Mesothelial cell of epicardium (in vitro differentiated cells): ENCODE measurements around the gene ZDHHC11. TPM values are rescaled to one million over a fixed set of nuclear protein-coding genes. Genes with fewer than 3 reads are reported as not detected.
"Not testable (repeated sequence)": the region's sequence is repeated elsewhere in the genome, so short reads cannot be mapped to it uniquely, and the experiment has no call there.

Source experiments
- DNase-seq, 2 experiments: peaks; one replicate each; pipeline ENCODE4 v3.0.0; 2021; ENCODE audit warnings: low spot score in 2 of 2; ENCODE audit not compliant: unreplicated experiment in 2 of 2
- H3K27ac Mint-ChIP-seq: 2 replicates; pipeline ENCODE4 v1.8.0; 2021; ENCODE audit warnings: mixed read lengths
- H3K27me3 Mint-ChIP-seq: 2 replicates; pipeline ENCODE4 v1.8.0; 2021; ENCODE audit warnings: low read depth, mixed read lengths
- H3K36me3 Mint-ChIP-seq: 2 replicates; pipeline ENCODE4 v1.8.0; 2021; ENCODE audit warnings: mixed read lengths
- H3K4me1 Mint-ChIP-seq: 2 replicates; pipeline ENCODE4 v1.8.0; 2021; ENCODE audit warnings: mixed read lengths
- H3K4me3 Mint-ChIP-seq: 2 replicates; pipeline ENCODE4 v1.8.0; 2021; ENCODE audit warnings: mild to moderate bottlenecking, moderate library complexity, mixed read lengths
- H3K9me3 Mint-ChIP-seq: 2 replicates; pipeline ENCODE4 v1.8.0; 2021; ENCODE audit warnings: mixed read lengths
- CTCF ChIP-seq: fragments of 200-600 bp; sonication (generic); IDR thresholded peaks from one replicate; pipeline ENCODE4 v1.5.0; 2021; ENCODE audit warnings: antibody characterized with exemption; ENCODE audit not compliant: unreplicated experiment
- total RNA-seq: library from RNA; stranded (reverse); gene quantifications from 3 replicates; pipeline ENCODE4 v1.2.1, GENCODE V29; 2021

ZDHHC11 gene
- total RNA-seq, 1 donor from 2014 or later, result 11.4 TPM

- not testable (repeated sequence) for H3K27ac Mint-ChIP-seq
These were observed 98.8 kb downstream of the ZDHHC11 start for GRCh38 chr5:751992-752391.

GRCh38 chr5:751496-751895, 99.3 kb downstream of the ZDHHC11 start:
- no peak overlapping the region for H3K4me3 Mint-ChIP-seq
- no peaks in the 10 kb centered on the region for H3K9me3 Mint-ChIP-seq
- H3K36me3 Mint-ChIP-seq, result no peaks in the 10 kb centered on the region
- TF ChIP-seq CTCF, result no peak
- H3K27me3 Mint-ChIP-seq, result peaks cover 10% of the 10 kb centered on the region
- no peak for DNase-seq
- H3K27ac Mint-ChIP-seq, result no peak overlapping the region
- no peaks in the 10 kb centered on the region for H3K4me1 Mint-ChIP-seq

More at GRCh38 chr5:751992-752391, 98.8 kb downstream of the ZDHHC11 start:
- not testable (repeated sequence) for DNase-seq, H3K4me1 Mint-ChIP-seq, H3K36me3 Mint-ChIP-seq, H3K9me3 Mint-ChIP-seq, H3K27me3 Mint-ChIP-seq, H3K4me3 Mint-ChIP-seq

DNA sequence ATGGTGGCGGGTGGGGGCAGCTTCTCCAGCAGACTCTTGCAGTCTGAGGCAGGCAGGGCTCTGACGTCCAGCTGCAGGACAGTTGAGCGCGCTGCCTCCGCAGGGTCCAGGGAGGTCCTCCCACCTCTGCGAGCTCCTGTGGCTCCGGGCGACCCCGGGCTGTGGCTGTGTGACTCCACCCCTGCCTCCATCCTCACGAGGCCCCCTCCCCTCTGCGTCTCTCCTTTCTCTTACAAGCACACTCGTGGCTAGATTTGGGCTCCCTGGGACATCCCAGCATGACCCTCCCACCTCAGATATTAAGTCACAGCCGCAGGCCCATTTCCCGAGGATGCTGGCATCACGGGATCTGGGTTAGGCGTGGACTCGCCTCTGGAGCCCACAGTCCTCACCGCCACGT, 100.6 kb downstream of the ZDHHC11 start:
- H3K27me3 Mint-ChIP-seq, H3K36me3 Mint-ChIP-seq, H3K4me1 Mint-ChIP-seq, H3K27ac Mint-ChIP-seq, H3K9me3 Mint-ChIP-seq, H3K4me3 Mint-ChIP-seq, DNase-seq: not testable (repeated sequence)

GRCh38 chr5:749101-749670, 101.6 kb downstream of the ZDHHC11 start:
- H3K27ac Mint-ChIP-seq, result no peak overlapping the region

GRCh38 chr5:748011-748980, 102.5 kb downstream of the ZDHHC11 start:
- not testable (repeated sequence) for H3K9me3 Mint-ChIP-seq, H3K27ac Mint-ChIP-seq, DNase-seq, H3K4me3 Mint-ChIP-seq, H3K27me3 Mint-ChIP-seq, H3K36me3 Mint-ChIP-seq, H3K4me1 Mint-ChIP-seq

More at GRCh38 chr5:749101-749670, 101.6 kb downstream of the ZDHHC11 start:
- Mint-ChIP-seq H3K36me3 (no peaks in the 10 kb centered on the region), H3K27me3 (peaks cover 7% of the 10 kb centered on the region), H3K4me3 (no peak overlapping the region), H3K4me1 (no peaks in the 10 kb centered on the region), H3K9me3 (no peaks in the 10 kb centered on the region)
- no peak for DNase-seq
- no peak for TF ChIP-seq CTCF

- not testable (repeated sequence) for H3K4me1 Mint-ChIP-seq, H3K27ac Mint-ChIP-seq, H3K36me3 Mint-ChIP-seq, H3K27me3 Mint-ChIP-seq, H3K9me3 Mint-ChIP-seq, H3K4me3 Mint-ChIP-seq, DNase-seq
These were observed 103.4 kb downstream of the ZDHHC11 start for GRCh38 chr5:747303-747844.

DNA sequence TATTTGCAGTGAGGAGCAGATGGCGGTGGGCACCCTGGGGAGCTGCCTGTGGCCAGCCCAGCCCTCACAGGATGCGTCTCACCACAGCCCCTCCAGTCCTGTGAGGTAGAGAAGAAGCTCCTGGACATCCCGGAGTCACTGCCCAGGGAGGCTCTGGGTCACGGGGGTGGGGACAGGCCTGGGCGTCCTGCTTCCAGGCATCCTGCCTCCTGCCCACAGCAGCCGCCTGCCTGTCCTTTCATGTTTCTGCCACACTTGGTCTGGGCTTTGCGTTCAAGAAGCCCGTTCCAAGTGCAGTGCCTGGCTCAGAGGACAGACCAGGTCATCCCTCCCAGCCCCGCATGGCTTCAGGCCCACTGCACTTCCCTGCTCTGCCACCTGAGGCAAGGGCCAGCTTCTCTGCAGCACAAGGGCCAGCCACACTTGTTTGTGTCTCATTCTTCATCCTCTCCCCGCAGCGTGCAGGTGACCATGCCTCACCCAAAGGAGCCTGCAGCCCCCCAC, 104.5 kb downstream of the ZDHHC11 start:
- no peaks in the 10 kb centered on the region for H3K36me3 Mint-ChIP-seq
- H3K27me3 Mint-ChIP-seq, result peaks cover 9% of the 10 kb centered on the region
- DNase-seq, result no peak
- no peaks in the 10 kb centered on the region for H3K9me3 Mint-ChIP-seq
- no peak for TF ChIP-seq CTCF
- H3K4me3 Mint-ChIP-seq, result no peak overlapping the region
- no peaks in the 10 kb centered on the region for H3K4me1 Mint-ChIP-seq
- H3K27ac Mint-ChIP-seq, result no peak overlapping the region

Other genes with a start within 250 kb of the ZDHHC11 start
- gene CEP72, start 238.6 kb downstream of the ZDHHC11 start, total RNA-seq, result 20.1 to 21.7 TPM (median 20.3 TPM) in 3 replicates
- gene TPPP, start 157.6 kb downstream of the ZDHHC11 start, total RNA-seq, result 0.16 to 0.24 TPM (median 0.18 TPM) in 3 replicates
- 0.69 to 0.90 TPM (median 0.74 TPM) in 3 replicates for gene ZDHHC11B, start 66.3 kb downstream of the ZDHHC11 start, total RNA-seq
- gene BRD9, start 41.8 kb upstream of the ZDHHC11 start, total RNA-seq, result 58.9 to 60.5 TPM (median 59.3 TPM) in 3 replicates
- 9.8 to 10.5 TPM (median 9.9 TPM) in 3 replicates for gene TRIP13, start 41.9 kb upstream of the ZDHHC11 start, total RNA-seq
- 52.8 to 65.1 TPM (median 63.4 TPM) in 3 replicates for gene NKD2, start 157.8 kb upstream of the ZDHHC11 start, total RNA-seq